HG02973 (cell line): ENCODE results near the gene DNASE1.
"Not testable (repeated sequence)": the region's sequence is repeated elsewhere in the genome, so short reads cannot be mapped to it uniquely, and the experiment has no call there.

Experiments used
- ATAC-seq: cut with Tn5 transposase; IDR thresholded peaks from one replicate; pipeline ENCODE4 v1.9.1; 2021; ENCODE audit warnings: moderate library complexity; ENCODE audit not compliant: unreplicated experiment

DNASE1 gene

GRCh38 chr16:3654249-3654991, at the start of gene DNASE1:
DNASE1 (plus strand) TSS chr16:3654691; CDS start chr16:3655374, 683 bp downstream.
- ATAC-seq = no peak

GRCh38 chr16:3606441-3606840, 48.0 kb upstream of the DNASE1 start:
- no peak for ATAC-seq

DNA sequence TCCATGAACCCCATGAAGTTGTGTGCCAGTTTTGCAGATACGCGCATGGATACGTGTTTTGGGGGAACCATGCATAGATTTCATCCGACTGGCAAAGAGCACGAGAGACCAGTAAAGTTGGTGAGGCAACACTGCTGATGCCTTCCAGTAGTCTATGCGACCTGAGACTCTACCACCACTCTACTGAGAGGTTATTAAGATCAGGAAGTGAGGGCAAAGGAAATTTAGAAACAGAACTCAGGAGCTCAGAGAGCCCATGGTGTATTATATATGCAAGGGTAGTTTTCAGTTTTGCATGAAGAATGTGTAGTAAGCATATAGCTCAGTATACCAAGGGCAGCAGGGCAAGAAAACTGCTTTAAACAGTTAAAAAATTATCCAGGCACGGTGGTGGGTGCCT, 47.3 kb upstream of the DNASE1 start:
- ATAC-seq = no peak

- no peak for ATAC-seq
Observed at GRCh38 chr16:3607634-3608033, 46.9 kb upstream of the DNASE1 start.

GRCh38 chr16:3608069-3608468, 46.4 kb upstream of the DNASE1 start:
- ATAC-seq = no peak

GRCh38 chr16:3608976-3609375, 45.5 kb upstream of the DNASE1 start:
- ATAC-seq = not testable (repeated sequence)

- no peak for ATAC-seq
Observed at GRCh38 chr16:3609895-3610697, 44.4 kb upstream of the DNASE1 start.

- no peak for ATAC-seq
Observed at GRCh38 chr16:3610698-3611145, 43.8 kb upstream of the DNASE1 start.

DNA sequence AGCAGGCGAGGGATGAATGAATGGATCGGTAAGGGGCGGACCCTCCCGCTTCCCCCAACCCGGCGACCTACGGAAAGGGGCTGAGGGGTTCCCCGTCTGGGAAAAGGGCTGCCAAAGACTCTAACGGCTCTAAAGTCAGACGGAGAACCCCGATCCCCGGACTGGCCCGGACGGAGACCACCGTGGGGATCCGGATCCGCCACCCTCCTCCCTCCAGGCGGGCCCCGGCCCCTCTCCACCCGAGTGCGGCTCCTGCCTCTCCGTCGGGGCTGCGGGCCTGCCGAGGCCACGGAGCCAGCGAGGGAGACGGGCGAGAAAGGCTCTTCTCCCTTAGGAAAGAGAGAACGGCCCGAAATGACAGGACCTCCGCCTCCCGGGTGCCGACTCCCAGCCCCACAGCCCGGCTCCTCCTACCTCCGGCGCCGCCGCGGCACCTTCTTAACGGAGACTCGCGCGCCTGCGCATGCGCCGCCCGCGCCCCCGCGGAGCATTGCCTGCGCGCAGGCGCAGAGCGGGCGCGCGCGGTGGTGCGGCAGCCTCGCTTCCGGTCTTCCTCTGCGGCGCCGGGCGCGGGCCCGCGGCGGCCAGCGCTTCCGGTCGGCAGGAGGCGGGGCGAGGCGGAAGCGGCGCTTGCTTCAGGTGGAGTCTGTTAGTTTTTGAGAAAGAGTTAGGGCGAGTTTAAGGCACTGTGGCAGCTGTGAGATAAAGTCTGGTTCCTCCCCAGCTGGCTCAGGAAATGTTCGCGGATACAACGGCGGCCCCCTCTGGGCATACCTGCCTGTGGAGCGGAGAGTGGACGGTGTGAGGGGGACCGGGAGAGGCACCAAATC, 43.1 kb upstream of the DNASE1 start, which contains the start of gene SLX4:
Gene SLX4 (minus strand): TSS at position 461 of the 830 bp plus-strand sequence. CDS start 2,642 bp downstream, outside the sequence.
- ATAC-seq = peak; percentile 80

GRCh38 chr16:3612510-3613466, 41.7 kb upstream of the DNASE1 start:
- no peak for ATAC-seq

- ATAC-seq = no peak
Observed at GRCh38 chr16:3618769-3619141, 35.7 kb upstream of the DNASE1 start.

- no peak for ATAC-seq
Observed at GRCh38 chr16:3623642-3624041, 30.8 kb upstream of the DNASE1 start.

DNA sequence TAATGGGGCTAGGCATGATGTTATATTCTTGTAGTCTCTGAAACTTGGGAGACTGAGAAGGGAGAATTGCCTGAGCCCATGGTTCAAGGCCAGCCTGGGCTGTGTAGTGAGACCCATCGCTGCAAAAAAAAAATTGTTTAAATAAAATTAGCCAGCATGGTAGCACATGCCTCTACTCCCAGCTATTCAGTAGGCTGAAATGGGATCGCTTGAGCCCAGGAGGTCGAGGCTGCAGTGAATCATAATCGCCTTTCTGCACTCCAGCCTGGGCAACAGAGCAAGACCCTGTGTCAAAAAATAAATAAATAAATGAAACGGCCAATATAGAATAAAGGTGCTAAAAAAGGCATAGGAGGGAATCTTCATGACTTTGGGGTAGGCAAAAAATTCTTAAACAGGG, 29.2 kb upstream of the DNASE1 start:
- no peak for ATAC-seq

DNA sequence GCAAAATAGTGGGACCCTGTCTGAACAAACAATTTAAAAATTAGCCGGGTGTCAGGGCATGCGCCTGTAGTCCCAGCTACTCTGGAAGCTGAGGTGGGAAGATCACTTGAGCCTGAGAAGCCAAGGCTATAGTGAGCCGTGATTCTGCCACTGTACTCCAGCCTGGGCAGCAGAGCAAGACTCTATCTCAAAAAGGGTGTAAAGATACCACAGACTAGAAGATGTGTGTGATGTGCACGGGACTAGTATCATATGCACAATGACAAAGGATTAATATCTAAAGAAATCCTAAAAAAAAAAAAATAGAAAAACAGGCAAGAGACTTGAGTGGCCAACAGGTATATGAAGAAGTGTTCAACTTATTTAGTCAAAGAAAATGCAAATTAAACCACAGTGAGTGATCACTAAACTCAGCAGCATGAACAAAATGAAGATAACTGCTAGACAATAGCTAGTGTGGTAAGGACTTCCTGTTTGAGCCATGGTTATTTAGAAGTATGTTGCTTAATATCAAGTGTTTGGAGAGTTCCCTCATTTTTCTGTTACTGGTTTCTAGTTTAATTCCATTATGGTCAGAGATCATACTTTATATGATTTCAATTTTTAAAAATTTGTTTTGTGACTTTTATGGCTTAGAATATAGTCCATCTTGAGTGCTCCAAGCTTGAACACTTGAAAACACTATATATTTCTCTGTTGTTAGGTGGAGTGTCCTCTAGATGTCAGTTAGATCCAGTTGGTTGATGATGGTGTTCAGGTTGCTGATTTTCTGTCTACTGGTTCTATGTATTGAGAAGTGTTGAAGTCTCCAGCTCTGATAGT, 28.4 kb upstream of the DNASE1 start:
- ATAC-seq = peak; percentile 41

DNA sequence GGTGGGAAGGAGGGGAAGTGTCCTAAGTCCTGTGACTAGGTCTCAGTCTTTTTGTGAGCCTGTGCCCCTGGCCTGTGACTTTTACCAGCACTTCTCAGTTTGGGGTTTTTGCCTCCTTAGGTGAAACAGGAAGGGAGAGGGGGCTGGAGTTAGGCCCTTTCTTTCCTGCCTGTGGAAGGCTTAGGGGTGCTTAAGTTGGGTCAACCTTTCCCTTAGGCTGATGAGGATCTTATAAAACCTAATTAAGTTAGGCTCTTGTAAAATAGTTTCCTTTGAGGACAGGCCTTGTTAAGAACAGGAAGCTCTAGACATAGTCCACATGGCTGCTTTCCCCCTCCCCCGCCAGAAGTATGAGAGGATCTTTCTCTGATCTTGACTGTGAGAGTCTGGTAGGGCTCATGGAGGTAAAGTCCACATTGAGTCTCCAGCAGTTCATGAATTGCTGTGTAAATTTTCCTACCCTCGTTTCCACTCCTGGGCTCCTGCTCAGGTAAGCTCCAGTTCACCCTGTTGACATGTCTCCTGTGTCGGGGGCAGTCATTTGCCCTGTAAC, 17.0 kb upstream of the DNASE1 start:
- no peak for ATAC-seq

- ATAC-seq = no peak
Observed at GRCh38 chr16:3638916-3639644, 15.4 kb upstream of the DNASE1 start.

GRCh38 chr16:3640207-3640606, 14.3 kb upstream of the DNASE1 start:
- no peak for ATAC-seq
